Activated gamma-delta T cell treated with Interleukin-2 at 50 U/mL for 16 hours (primary cell): ENCODE results near the gene C19orf33.
"Not testable (repeated sequence)": the region's sequence is repeated elsewhere in the genome, so short reads cannot be mapped to it uniquely, and the experiment has no call there.

Experiments
- DNase-seq: peaks from one replicate; pipeline ENCODE4 v3.0.0-alpha.2; 2020

C19orf33 gene

DNA sequence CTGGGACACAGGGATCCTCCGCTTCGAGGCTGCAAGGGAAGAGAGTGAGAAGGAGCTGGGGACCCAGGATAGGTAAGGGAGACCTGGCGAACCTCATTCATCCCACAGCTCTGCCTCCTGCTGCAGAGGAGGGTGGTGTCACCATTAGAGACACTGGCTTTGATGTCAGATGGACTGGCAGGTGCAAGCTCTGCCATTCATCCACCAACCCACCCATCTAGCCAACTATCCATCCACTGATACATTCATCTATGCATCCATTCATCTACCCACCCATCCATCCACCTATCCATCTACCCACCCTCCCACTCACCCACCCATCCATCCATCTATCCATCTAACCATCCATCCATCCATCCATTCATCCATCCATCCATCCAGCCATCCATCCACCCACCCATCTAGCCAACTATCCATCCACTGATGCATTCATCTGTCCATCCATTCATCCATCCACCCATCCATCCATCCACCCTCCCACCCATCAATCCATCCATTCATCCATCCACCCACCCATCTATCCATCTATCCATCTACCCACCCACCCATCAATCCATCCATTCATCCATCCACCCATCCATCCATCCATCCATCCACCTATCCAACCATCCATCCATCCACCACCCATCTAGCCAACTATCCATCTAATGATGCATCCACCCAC is 5.7 kb downstream of the C19orf33 start:
- no peak for DNase-seq

DNA sequence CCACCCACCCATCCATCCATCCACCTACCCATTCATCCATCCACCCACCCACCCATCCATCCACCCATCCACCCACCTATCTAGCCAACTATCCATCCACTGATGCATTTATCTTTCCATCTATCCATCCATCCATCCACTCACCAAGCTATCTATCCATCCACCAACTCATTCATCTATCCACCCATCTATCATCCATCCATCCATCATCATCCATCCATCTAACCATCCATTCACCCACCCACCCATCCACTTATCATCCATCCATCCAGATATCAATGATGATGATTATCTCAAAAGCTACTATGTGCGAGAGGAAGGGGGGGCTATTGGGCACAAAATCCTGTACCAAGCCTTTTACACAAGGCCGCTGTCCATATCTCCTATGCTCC is 6.2 kb downstream of the C19orf33 start:
- no peak for DNase-seq

DNA sequence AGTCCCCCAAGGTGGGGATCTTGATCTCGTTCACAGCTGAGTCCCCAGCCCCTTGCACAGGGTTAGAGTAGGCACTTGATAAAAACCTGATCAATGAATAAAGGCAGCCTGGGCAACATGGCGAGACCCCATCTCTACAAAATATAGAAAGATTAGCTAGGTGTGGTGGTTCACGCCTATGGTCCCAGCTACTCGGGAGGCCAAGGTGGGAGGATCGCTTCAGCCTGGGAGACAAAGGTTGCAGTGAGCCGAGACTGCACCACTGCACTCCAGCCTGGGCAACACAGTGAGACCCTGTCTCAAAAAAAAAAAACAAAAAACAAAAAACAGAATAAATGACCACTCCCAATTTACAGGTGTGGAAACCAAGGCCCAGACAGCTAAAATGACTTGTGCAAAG is 6.9 kb downstream of the C19orf33 start:
- no peak for DNase-seq

DNA sequence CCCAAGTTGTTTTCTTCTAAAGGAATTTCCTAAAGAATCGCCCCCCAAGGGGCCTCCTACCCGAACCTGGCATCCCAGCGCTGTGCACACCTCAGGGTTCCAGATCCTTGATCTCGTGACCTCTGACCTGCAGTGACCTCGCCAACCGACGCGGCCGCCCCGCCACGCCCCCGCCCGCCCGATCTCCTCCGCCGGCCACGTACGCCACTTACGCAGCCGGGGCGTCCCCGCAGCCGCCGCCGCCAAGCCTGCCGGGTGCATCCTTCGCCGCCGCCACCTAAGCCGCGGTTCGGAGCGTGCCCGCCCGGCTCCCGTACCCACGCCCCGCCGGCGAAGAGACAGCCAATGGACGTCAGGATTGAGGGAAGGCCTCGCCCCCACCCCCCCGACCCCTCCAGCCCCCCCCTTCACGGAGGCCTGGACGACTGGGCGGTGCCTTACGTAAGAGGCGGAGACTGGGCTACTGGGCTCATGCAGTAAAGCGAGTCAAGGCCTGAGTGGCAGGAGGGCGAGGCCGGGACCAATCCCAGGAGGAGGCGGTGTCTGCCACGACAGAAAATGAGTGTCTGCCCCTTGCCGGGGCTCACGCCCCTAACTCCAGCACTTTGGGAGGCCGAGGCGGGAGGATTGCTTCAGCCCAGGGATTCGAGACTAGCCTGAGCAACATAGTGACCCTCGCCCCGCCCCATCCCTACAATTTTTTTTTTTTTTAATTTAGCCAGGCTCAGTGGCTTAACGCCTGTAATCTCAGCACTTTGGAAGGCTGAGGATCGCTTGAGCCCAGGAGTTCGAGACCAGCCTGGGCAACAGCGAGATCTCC is 11.8 kb downstream of the C19orf33 start, which contains the start of gene YIF1B:
TSS of gene YIF1B (minus strand) at position 291 of the 820 bp plus-strand sequence. CDS start at position 261, 30 bp downstream.
- peak; percentile 92 for DNase-seq

DNA sequence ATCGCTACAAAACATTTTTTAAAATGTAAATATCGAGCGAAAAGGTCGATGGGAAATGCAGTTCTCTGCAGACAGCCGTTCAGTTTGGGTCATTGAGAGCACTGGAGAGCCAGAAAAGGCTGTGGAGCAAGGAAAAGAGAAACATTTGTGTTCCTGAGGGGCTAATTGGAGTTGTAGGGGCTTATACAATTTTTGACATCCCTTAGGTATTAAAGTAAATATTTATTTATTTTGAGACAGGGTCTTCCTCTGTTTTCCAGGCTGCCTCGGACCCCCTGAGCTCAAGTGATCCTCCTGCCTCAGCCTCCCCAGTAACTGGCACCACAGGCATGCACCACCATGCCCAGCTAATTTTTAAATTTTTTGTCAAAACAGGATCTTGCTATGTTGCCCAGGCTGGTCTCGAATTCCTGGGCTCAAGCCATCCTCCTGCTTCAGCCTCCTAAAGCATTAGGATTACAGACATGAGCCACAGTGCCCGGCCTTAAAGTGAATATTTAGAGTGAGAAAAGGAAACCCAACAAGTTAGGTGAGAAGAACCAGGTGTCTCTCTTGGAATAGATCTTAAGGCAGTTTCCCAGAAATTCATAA is 12.5 kb downstream of the C19orf33 start:
- DNase-seq: no peak

DNA sequence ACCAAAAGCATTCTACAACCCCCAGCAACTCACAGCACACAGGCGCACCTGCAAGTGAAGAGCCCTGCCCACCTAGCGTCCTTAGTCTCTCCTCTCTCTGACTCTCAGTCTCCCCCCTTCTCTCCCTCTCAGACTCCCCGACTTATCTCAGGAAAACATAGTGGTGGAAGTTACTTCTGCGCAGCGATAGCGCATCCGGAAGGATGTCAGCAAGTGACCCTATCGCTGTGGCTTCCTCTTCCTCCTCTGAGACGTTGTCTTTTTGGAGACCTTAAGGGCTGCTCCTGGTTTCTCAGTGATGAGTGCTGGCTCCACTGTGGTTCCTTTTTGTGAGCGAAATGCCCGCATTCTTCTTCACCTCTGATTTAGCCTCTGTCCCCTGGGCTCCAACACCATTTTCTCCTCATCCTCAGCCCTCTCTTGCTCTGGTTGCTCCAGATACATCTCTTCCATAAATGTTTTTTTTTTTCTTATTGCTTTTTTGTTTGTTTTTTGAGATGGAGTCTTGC is 13.1 kb downstream of the C19orf33 start:
- DNase-seq: peak; percentile 12

DNA sequence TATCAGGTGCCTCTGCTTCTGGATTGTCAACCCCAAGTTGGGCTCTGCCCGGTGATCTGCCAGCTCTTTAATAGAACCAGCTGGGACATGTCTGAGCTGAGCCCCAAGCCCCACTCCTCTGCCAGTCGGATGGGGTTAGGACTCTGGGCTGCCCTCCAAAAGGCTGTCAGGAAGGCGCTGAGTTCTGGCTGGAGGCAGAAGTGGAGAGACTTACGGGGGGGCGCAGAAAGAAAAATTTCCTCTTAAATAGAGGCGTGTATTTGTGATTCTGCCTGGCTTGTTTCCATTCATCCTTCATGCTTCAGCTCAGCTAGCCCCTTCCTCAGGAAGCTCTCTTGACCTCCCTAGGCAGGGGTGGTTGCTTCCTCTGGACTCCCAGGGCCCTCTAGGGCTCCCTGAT is 14.6 kb downstream of the C19orf33 start:
- no peak for DNase-seq

DNA sequence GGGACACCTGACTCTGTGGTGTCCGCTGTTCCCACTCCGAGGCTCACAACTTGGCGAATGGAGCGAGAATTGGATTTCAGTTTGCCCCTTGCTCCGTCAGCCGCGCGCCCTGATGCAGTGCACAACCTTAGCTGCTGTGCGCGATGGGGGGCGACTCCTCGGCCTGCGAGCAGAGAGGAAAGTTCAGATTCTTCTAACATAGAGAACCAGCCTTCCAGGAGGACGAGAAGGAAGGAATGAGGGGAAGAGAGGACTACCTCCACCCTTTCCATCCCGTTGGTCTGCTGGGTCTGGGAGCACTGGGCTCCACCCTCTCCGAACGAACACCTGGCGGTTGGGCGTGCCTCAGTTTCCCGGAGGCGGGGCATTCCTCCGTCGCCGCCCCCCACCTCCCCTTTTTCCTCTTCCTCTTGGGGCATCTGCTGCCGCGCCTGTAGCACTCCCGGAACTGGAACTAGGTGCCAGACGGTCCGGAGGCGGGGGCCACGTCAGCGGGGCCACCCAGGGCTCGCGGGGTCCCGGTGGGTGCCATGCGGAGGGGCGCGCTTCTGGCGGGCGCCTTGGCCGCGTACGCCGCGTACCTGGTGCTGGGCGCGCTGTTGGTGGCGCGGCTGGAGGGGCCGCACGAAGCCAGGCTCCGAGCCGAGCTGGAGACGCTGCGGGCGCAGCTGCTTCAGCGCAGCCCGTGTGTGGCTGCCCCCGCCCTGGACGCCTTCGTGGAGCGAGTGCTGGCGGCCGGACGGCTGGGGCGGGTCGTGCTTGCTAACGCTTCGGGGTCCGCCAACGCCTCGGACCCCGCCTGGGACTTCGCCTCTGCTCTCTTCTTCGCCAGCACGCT is 15.6 kb downstream of the C19orf33 start, which contains the start of gene KCNK6:
TSS of gene KCNK6 (plus strand) at position 425 of the 838 bp plus-strand sequence. CDS start at position 531, 106 bp downstream.
- DNase-seq: peak; percentile 35

DNA sequence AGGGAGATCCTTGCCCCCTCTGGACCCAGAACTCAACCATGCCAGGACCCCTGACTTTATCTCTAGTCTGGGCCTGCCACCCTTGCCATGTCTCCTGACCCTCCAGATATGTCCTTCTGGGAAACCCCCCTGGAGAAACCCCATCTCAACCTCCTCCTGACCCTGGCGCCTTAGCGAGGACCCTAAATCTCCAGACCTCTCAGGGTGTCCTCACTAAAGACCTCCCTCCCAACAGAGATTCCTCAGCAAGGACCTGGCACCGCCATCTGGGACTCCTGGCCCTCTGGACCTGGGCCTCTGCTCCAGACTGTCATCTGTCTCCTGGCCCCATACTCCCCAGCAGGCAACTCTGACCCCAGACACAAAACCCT is 16.9 kb downstream of the C19orf33 start:
- DNase-seq: no peak

DNA sequence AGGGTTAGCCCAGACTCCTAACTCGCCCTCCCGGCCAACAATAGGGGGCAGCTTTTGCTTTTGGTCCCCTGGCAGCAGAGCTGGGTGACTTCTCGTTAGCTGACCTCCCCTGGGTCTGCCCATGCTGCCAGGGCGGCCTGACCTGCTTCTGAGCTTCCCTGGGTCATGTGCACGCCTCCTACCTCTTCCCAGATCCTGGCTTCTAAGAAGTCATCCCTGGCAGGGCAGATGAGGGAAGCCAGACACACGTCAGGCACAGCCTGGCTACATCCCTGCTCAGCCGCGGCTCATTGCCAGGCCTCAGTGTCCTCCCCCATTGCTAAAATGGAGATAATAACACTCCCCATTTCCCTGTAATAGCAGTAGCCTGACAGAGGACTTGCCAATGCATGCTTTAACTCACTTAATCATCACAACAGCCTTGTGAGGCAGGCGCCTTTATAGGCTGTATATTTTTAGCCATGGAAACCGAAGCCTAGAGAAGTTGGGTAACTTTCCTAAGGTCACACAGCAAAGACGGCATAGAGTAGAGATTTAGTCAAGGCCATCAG is 17.7 kb downstream of the C19orf33 start:
- DNase-seq: no peak

DNA sequence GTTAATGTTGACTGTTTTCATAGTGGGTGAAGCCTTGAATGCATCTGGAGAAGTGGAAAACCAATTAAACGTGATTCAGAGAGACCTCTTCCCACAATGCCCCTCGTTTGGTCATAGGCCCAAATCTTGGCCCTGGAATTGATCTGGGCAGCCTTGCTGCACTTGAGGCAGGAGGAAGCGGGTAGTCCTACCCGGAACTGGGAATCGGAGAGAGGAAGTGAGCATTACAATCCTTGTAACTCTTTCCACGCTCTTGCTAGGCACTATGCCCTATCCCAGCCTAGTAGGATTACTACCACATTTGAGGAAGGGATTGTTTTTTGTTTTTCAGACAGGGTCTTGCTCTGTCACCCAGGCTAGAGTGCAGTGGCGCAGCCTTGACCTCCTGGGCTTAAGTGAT is 19.2 kb downstream of the C19orf33 start:
- DNase-seq: no peak

DNA sequence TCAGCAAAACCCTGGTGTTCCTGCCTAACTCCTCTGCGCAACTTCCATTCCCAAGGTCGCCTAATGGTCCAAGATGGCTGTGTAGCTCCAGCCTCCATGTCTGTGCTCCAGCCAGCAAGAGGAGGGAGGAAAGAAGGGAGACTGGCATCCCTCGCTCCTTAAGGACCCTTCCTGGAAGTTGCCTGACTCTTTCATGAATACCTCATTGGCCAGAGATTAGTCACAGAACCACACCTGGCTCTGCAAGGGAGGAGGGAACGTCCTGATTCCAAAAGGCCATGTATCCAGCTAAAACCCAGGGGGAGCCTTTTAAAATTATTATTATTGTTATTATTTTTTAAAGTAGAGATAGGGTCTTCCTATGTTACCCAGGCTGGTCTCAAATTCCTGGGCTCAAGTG is 20.4 kb downstream of the C19orf33 start:
- no peak for DNase-seq

DNA sequence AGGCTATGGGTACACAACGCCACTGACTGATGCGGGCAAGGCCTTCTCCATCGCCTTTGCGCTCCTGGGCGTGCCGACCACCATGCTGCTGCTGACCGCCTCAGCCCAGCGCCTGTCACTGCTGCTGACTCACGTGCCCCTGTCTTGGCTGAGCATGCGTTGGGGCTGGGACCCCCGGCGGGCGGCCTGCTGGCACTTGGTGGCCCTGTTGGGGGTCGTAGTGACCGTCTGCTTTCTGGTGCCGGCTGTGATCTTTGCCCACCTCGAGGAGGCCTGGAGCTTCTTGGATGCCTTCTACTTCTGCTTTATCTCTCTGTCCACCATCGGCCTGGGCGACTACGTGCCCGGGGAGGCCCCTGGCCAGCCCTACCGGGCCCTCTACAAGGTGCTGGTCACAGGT is 22.5 kb downstream of the C19orf33 start:
- no peak for DNase-seq

DNA sequence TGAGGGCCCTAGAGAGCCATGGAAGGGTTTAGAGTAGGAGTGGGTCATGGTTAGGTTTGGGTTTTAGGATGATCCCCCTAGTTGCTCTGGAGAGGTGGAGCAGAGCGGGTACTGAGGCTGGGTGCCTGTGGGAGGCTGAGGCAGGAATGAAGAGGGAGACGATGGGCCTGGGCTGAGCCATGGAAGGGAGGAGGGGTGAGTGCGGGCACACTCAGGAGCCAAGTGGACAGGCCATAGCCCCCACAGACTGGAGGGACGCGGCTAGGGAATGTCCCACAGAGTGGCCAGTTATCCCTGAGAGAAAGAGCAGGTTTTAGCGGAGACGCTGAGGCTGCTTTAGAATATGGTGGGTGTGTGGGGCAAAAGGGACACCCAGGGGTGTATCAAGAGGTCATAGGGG is 25.6 kb downstream of the C19orf33 start:
- DNase-seq: no peak

DNA sequence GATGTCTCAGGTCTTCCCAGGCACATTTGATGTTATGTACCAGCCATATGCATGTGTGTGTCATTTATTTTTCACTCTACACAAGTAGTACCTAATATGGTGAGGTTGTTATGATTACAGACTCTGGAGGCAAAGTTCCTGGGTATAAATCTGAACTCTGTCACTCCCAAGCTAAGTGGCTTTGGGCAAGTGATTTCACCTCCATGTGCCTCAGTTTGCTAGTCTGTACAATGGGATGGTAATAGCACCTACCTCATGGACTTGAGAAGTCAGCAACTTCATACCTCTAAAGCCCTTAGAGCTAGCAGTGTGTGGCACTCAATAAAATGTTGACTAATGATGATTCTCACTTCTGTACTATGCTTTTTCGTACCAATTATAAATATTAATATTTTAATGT is 27.7 kb downstream of the C19orf33 start:
- no peak for DNase-seq

DNA sequence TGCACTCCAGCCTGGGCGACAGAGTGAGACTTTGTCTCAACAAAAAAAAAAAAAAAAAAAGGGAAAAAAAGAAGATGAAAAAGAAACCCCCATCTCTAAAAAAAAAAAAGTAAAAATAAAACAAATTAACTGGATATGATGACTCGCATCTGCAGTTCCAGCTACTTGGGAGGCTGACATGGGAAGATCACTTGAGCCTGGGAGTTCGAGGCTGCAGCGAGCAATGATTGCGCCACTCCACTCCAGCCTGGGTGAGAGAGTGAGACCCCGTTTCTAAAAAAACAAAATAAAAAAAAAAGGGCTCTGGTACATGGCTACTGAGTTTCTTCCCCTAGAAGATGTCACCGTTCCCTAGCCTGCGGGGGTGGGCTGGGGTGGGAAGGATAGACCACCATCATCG is 29.2 kb downstream of the C19orf33 start:
- DNase-seq: no peak

DNA sequence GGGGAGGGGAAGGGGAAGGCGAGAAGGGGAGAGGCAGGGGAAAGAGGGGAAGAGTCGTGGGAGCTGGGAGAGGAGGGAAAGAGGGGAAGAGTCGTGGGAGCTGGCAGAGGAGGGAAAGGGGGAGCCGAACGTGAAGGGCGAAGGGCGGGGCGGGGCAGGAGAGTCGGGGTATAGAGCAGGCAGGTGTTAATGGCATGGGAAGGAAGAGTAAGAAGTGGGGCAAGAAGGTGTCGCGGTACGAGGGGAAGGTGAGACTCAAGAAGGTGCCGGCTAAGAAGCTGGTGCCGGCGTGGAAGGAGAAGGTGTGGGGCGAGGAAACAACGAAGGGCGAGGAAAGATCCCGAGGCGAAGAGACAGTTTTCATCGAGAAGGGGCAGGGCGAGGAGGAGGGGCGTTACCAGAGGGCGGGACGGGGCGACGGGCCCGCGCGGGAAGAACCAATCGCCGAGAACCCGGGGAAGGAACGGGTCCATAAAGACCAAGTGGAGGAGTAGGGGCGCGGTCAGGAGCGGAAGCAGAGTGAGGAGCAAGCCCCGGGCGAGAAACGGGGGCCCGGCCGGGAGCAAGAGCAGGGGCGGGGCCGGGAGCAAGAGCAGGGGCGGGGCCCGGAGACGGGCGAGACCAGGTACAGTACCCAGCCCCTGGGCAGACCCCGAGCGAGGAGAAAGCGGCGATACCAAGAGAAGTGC is 32.0 kb downstream of the C19orf33 start:
- DNase-seq: peak; percentile 92

DNA sequence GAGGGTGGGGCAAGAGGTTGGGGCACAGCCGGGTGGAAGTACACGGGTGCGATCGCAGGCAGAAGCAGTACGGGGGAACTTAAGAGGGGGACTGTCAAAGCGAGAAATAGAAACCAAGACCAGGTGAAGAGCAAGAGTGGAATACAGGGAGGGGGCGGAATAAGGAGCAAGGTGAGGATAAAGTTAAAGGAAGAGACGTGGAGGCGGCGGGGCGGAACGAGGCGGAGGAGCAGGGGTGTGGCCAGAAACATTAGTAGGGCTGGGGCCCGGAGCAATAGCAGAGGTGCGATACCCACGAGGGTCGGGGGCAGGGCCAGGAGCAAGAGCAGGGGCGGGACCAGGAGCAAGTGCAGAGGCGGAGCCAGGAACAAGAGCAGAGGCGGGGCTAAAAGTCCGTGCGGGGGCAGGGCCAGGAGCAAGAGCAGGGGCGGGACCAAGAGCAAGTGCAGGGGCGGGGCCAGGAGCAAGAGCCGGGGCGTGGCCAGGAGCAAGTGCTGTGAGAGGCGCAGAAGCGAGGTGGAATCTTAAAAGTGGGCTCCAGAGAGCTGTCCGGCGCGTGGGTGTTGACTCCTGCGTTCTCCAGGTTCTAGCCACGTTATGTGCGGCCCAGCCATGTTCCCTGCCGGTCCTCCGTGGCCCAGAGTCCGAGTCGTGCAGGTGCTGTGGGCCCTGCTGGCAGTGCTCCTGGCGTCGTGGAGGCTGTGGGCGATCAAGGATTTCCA is 32.7 kb downstream of the C19orf33 start:
- DNase-seq: peak; percentile 91

DNA sequence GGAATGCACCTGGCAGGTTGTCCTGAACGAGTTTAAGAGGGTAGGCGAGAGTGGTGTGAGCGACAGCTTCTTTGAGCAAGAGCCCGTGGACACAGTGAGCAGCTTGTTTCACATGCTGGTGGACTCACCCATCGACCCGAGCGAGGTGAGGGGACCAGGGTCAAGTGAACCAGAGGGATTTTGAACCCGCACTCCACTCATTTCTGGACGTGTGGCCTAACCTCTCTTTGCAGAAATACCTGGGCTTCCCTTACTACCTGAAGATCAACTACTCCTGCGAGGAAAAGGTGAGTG is 33.3 kb downstream of the C19orf33 start:
- DNase-seq: no peak

DNA sequence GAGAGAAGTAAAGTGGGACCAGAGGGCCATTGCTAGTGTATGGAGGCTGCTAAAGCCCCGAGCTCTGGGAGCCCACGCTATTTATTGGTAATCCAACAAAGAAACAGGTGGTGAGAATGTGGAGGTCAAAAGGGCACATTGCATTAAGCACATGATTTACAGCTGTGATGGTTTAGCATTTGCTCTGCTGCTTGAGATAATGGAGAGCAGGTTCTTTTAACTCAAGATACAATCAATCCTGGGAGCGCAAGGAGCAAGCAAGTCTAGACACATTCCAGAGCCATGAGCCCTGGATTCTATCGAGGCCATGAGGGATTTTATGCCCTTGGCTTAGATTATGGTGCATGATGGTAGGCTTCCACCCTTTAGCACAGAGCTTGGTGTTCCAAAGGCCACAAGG is 35.0 kb downstream of the C19orf33 start:
- not testable (repeated sequence) for DNase-seq

DNA sequence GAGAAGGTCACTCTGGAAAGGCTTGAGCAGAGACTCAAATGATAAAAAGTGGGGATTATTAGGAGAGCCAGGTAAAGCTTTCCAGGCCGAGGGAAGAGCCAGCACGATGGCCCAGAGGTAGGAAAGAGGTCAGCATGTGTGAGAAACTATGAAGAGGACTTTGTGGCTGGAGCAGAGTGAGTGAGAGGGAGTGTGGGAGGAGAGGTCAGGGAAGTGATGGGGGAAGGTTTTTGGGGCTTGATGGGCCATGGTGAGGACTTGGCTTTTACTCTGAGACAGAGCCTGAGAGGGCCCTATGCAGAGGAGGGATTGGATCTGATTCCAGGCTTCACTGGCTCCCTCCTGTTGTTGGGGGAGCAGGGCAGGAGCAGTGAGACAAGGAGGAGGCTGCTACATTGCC is 36.9 kb downstream of the C19orf33 start:
- no peak for DNase-seq
